ENCODE data around the gene RASA3.

The RASA3 gene

GRCh38 chr13:114047358-114047881, 85.0 kb downstream of the RASA3 start:
- no peaks in the 10 kb centered on the region for H3K27me3 ChIP-seq (ENCODE audit: control insufficient read depth, insufficient read depth, low read length)
- no peaks in the 10 kb centered on the region for H3K36me3 ChIP-seq (ENCODE audit: control insufficient read depth, insufficient read depth, low read length)
- H3K9ac ChIP-seq (ENCODE audit: low read length): no peak overlapping the region
- no peak overlapping the region for H3K4me3 ChIP-seq (ENCODE audit: low read length)
- peaks cover 5% of the 10 kb centered on the region for H3K4me1 ChIP-seq (ENCODE audit: control insufficient read depth, insufficient read depth, low read length)
- no peaks in the 10 kb centered on the region for H3K9me3 ChIP-seq (ENCODE audit: control insufficient read depth, low read length)

GRCh38 chr13:114046431-114046975, 85.9 kb downstream of the RASA3 start:
- Histone ChIP-seq H3K4me1 (ENCODE audit: control insufficient read depth, insufficient read depth, low read length) (peaks cover 5% of the 10 kb centered on the region), H3K9ac (ENCODE audit: low read length) (no peak overlapping the region), H3K36me3 (ENCODE audit: control insufficient read depth, insufficient read depth, low read length) (no peaks in the 10 kb centered on the region), H3K9me3 (ENCODE audit: control insufficient read depth, low read length) (no peaks in the 10 kb centered on the region), H3K4me3 (ENCODE audit: low read length) (no peak overlapping the region), H3K27me3 (ENCODE audit: control insufficient read depth, insufficient read depth, low read length) (no peaks in the 10 kb centered on the region)

- Histone ChIP-seq H3K9me3 (ENCODE audit: control insufficient read depth, low read length) (no peaks in the 10 kb centered on the region), H3K4me1 (ENCODE audit: control insufficient read depth, insufficient read depth, low read length) (peaks cover 5% of the 10 kb centered on the region), H3K27me3 (ENCODE audit: control insufficient read depth, insufficient read depth, low read length) (no peaks in the 10 kb centered on the region), H3K4me3 (ENCODE audit: low read length) (no peak overlapping the region), H3K36me3 (ENCODE audit: control insufficient read depth, insufficient read depth, low read length) (no peaks in the 10 kb centered on the region), H3K9ac (ENCODE audit: low read length) (no peak overlapping the region)
Measured at GRCh38 chr13:114045113-114045735, 87.2 kb downstream of the RASA3 start.

- Histone ChIP-seq H3K36me3 (ENCODE audit: control insufficient read depth, insufficient read depth, low read length) (no peaks in the 10 kb centered on the region), H3K4me1 (ENCODE audit: control insufficient read depth, insufficient read depth, low read length) (peaks cover 5% of the 10 kb centered on the region), H3K9ac (ENCODE audit: low read length) (no peak overlapping the region), H3K9me3 (ENCODE audit: control insufficient read depth, low read length) (no peaks in the 10 kb centered on the region), H3K4me3 (ENCODE audit: low read length) (no peak overlapping the region), H3K27me3 (ENCODE audit: control insufficient read depth, insufficient read depth, low read length) (no peaks in the 10 kb centered on the region)
Measured at GRCh38 chr13:114044486-114044885, 87.9 kb downstream of the RASA3 start.

- H3K4me1 ChIP-seq (ENCODE audit: control insufficient read depth, insufficient read depth, low read length): peaks cover 5% of the 10 kb centered on the region
- no peaks in the 10 kb centered on the region for H3K27me3 ChIP-seq (ENCODE audit: control insufficient read depth, insufficient read depth, low read length)
- H3K4me3 ChIP-seq (ENCODE audit: low read length): no peak overlapping the region
- no peak overlapping the region for H3K9ac ChIP-seq (ENCODE audit: low read length)
- no peaks in the 10 kb centered on the region for H3K36me3 ChIP-seq (ENCODE audit: control insufficient read depth, insufficient read depth, low read length)
- H3K9me3 ChIP-seq (ENCODE audit: control insufficient read depth, low read length): no peaks in the 10 kb centered on the region
Measured at GRCh38 chr13:114043421-114044053, 88.9 kb downstream of the RASA3 start.

GRCh38 chr13:114042066-114042815, 90.2 kb downstream of the RASA3 start:
- Histone ChIP-seq H3K27me3 (ENCODE audit: control insufficient read depth, insufficient read depth, low read length) (no peaks in the 10 kb centered on the region), H3K4me1 (ENCODE audit: control insufficient read depth, insufficient read depth, low read length) (no peaks in the 10 kb centered on the region), H3K4me3 (ENCODE audit: low read length) (no peak overlapping the region), H3K9ac (ENCODE audit: low read length) (no peak overlapping the region), H3K36me3 (ENCODE audit: control insufficient read depth, insufficient read depth, low read length) (no peaks in the 10 kb centered on the region), H3K9me3 (ENCODE audit: control insufficient read depth, low read length) (no peaks in the 10 kb centered on the region)

- H3K9me3 ChIP-seq (ENCODE audit: control insufficient read depth, low read length): no peaks in the 10 kb centered on the region
- H3K4me3 ChIP-seq (ENCODE audit: low read length): no peak overlapping the region
- no peak overlapping the region for H3K9ac ChIP-seq (ENCODE audit: low read length)
- no peaks in the 10 kb centered on the region for H3K36me3 ChIP-seq (ENCODE audit: control insufficient read depth, insufficient read depth, low read length)
- H3K4me1 ChIP-seq (ENCODE audit: control insufficient read depth, insufficient read depth, low read length): no peaks in the 10 kb centered on the region
- no peaks in the 10 kb centered on the region for H3K27me3 ChIP-seq (ENCODE audit: control insufficient read depth, insufficient read depth, low read length)
Measured at GRCh38 chr13:114041493-114041892, 90.9 kb downstream of the RASA3 start.

- Histone ChIP-seq H3K27me3 (ENCODE audit: control insufficient read depth, insufficient read depth, low read length) (no peaks in the 10 kb centered on the region), H3K36me3 (ENCODE audit: control insufficient read depth, insufficient read depth, low read length) (no peaks in the 10 kb centered on the region), H3K9ac (ENCODE audit: low read length) (no peak overlapping the region), H3K4me3 (ENCODE audit: low read length) (no peak overlapping the region), H3K9me3 (ENCODE audit: control insufficient read depth, low read length) (no peaks in the 10 kb centered on the region), H3K4me1 (ENCODE audit: control insufficient read depth, insufficient read depth, low read length) (no peaks in the 10 kb centered on the region)
Measured at GRCh38 chr13:114039471-114040141, 92.8 kb downstream of the RASA3 start.

GRCh38 chr13:114038900-114039299, 93.5 kb downstream of the RASA3 start:
- Histone ChIP-seq H3K9ac (ENCODE audit: low read length) (no peak overlapping the region), H3K27me3 (ENCODE audit: control insufficient read depth, insufficient read depth, low read length) (peaks cover 2% of the 10 kb centered on the region), H3K4me1 (ENCODE audit: control insufficient read depth, insufficient read depth, low read length) (no peaks in the 10 kb centered on the region), H3K36me3 (ENCODE audit: control insufficient read depth, insufficient read depth, low read length) (no peaks in the 10 kb centered on the region), H3K9me3 (ENCODE audit: control insufficient read depth, low read length) (no peaks in the 10 kb centered on the region), H3K4me3 (ENCODE audit: low read length) (no peak overlapping the region)

GRCh38 chr13:114038211-114038613, 94.2 kb downstream of the RASA3 start:
- Histone ChIP-seq H3K9me3 (ENCODE audit: control insufficient read depth, low read length) (no peaks in the 10 kb centered on the region), H3K4me1 (ENCODE audit: control insufficient read depth, insufficient read depth, low read length) (no peaks in the 10 kb centered on the region), H3K9ac (ENCODE audit: low read length) (no peak overlapping the region), H3K4me3 (ENCODE audit: low read length) (no peak overlapping the region), H3K27me3 (ENCODE audit: control insufficient read depth, insufficient read depth, low read length) (peaks cover 4% of the 10 kb centered on the region), H3K36me3 (ENCODE audit: control insufficient read depth, insufficient read depth, low read length) (no peaks in the 10 kb centered on the region)

GRCh38 chr13:114037674-114038073, 94.7 kb downstream of the RASA3 start:
- H3K4me3 ChIP-seq (ENCODE audit: low read length): no peak overlapping the region
- peaks cover 4% of the 10 kb centered on the region for H3K27me3 ChIP-seq (ENCODE audit: control insufficient read depth, insufficient read depth, low read length)
- no peaks in the 10 kb centered on the region for H3K9me3 ChIP-seq (ENCODE audit: control insufficient read depth, low read length)
- no peaks in the 10 kb centered on the region for H3K4me1 ChIP-seq (ENCODE audit: control insufficient read depth, insufficient read depth, low read length)
- H3K9ac ChIP-seq (ENCODE audit: low read length): no peak overlapping the region
- H3K36me3 ChIP-seq (ENCODE audit: control insufficient read depth, insufficient read depth, low read length): no peaks in the 10 kb centered on the region

Measured in mucosa of stomach (tissue), 1 donor.